K562 (cell line): ENCODE data around the gene TBRG1. TPM values are rescaled to one million over a fixed set of nuclear protein-coding genes. Genes with fewer than 3 reads are reported as not detected.

Experiments
- ATAC-seq: fragments of 200-7000 bp; cut with Tn5 transposase; 3 replicates; pipeline ENCODE4 v1.9.1; 2020; ENCODE audit warnings: moderate library complexity
- BruUV-seq: library from RNA; stranded (reverse); fragments of 400-500 nt; replicated peaks from 2 replicates; lab custom pipeline; 2021; lab: Mats Ljungman, UMichigan
- CTCF ChIA-PET: fragments of 300-600 bp; formaldehyde crosslinking; extraction: SDS; loops from one replicate; lab custom pipeline; 2021; ENCODE audit warnings: low intra/inter-chr PET ratio; lab: Yijun Ruan, JAX
- POLR2A ChIA-PET: fragments of 300-600, 350-650 bp; sonication (Branson Sonifier 250); formaldehyde crosslinking; extraction: SDS; loops from one replicate; lab custom pipeline; 2021; ENCODE audit warnings: antibody characterized with exemption, inconsistent platforms; lab: Yijun Ruan, JAX
- DNase-seq, 4 experiments: peaks; one replicate each; pipeline versions ENCODE4 v3.0.0 to v3.0.0-alpha.2; 2011 to 2018; ENCODE audit warnings: low spot score in 3 of 4, mixed read lengths in 3 of 4; ENCODE audit errors: extremely low read depth in 1 of 4
- FAIRE-seq: peaks from 2 replicates; lab custom pipeline; 2011; peaks lifted over from hg19 to GRCh38; lab: Jason Lieb, UNC
- H2AFZ ChIP-seq: 2 replicates; pipeline ENCODE4 v1.6.0; 2011; ENCODE audit warnings: low read depth, low read length, control low read depth, inconsistent platforms
- H3K27ac ChIP-seq: fragments of 200-600 bp; 3 replicates; pipeline ENCODE4 v1.8.0; 2011; ENCODE audit warnings: low read depth, mild to moderate bottlenecking, control low read depth, inconsistent platforms, low read length, moderate library complexity, mixed read lengths; ENCODE audit errors: extremely low read depth
- H3K27me3 ChIP-seq, 2 experiments: fragments of 300-600 bp in 1 of 2; 2 replicates in 1 of 2; 3 replicates in 1 of 2; pipeline versions ENCODE4 v1.6.0 to v1.8.0; 2011; ENCODE audit warnings: inconsistent platforms in 2 of 2, low read length in 2 of 2, mild to moderate bottlenecking in 1 of 2, mixed read lengths in 1 of 2, moderate library complexity in 1 of 2; ENCODE audit not compliant: control insufficient read depth in 2 of 2, insufficient read depth in 2 of 2
- H3K36me3 ChIP-seq: fragments of 300-600 bp; 3 replicates; pipeline ENCODE4 v1.8.0; 2011; ENCODE audit warnings: mild to moderate bottlenecking, low read length, inconsistent platforms; ENCODE audit not compliant: control insufficient read depth, insufficient read depth
- H3K4me1 ChIP-seq, 2 experiments: fragments of 200-600 bp in 1 of 2; replicated peaks in 1 of 2; 2 replicates in 1 of 2; 3 replicates in 1 of 2; pipeline versions ENCODE4 v1.5.1 to v1.8.0; 2011; ENCODE audit warnings: inconsistent platforms in 2 of 2, low read length in 2 of 2, mild to moderate bottlenecking in 1 of 2, mixed read lengths in 1 of 2, moderate library complexity in 1 of 2; ENCODE audit not compliant: control insufficient read depth in 2 of 2, insufficient read depth in 2 of 2
- H3K4me2 ChIP-seq: 2 replicates; pipeline ENCODE4 v1.6.1; 2011; ENCODE audit warnings: low read length, control low read depth, inconsistent platforms, mixed read lengths; ENCODE audit not compliant: insufficient read depth
- H3K4me3 ChIP-seq: fragments of 200-600 bp; sonication (generic), shearing (Covaris generic); 2 replicates; pipeline ENCODE4 v1.5.1; 2016; ENCODE audit warnings: control low read depth, inconsistent platforms
- H3K79me2 ChIP-seq: fragments of 200-600 bp; 3 replicates; pipeline ENCODE4 v1.8.0; 2011; ENCODE audit warnings: low read length, inconsistent platforms; ENCODE audit not compliant: control insufficient read depth, insufficient read depth
- H3K9ac ChIP-seq, 2 experiments: 2 replicates each; pipeline versions ENCODE4 v1.6.0 to v1.6.1; 2011; ENCODE audit warnings: low read depth in 2 of 2, low read length in 2 of 2, control low read depth in 1 of 2, inconsistent platforms in 1 of 2, mild to moderate bottlenecking in 1 of 2, mixed read lengths in 1 of 2; ENCODE audit not compliant: insufficient read depth in 1 of 2
- H3K9me1 ChIP-seq: one replicate; pipeline ENCODE4 v1.6.0; 2011; ENCODE audit warnings: inconsistent platforms, mild to moderate bottlenecking, low read length, moderate library complexity; ENCODE audit not compliant: control insufficient read depth, insufficient read depth
- H3K9me3 ChIP-seq: replicated peaks from 2 replicates; pipeline ENCODE4 v1.5.1; 2011; ENCODE audit warnings: low read depth, low read length, inconsistent platforms; ENCODE audit not compliant: control insufficient read depth, insufficient read depth
- H4K20me1 ChIP-seq: replicated peaks from 2 replicates; pipeline ENCODE4 v1.6.1; 2011; ENCODE audit warnings: low read length, inconsistent platforms, mixed read lengths; ENCODE audit not compliant: control insufficient read depth, insufficient read depth
- ATF4 ChIP-seq: fragments of 450-650 bp; formaldehyde crosslinking; IDR thresholded peaks from 2 replicates; pipeline ENCODE4 v1.4.0; 2022; ENCODE audit warnings: mild to moderate bottlenecking, moderate library complexity
- CBX1 ChIP-seq: sonication (generic); IDR thresholded peaks from 2 replicates; pipeline ENCODE4 v1.6.1; 2016; ENCODE audit warnings: antibody characterized with exemption, low read depth, mild to moderate bottlenecking
- E2F1 ChIP-seq: sonication (generic); formaldehyde crosslinking; IDR thresholded peaks from 2 replicates; pipeline ENCODE4 v1.8.1; 2023; ENCODE audit warnings: mild to moderate bottlenecking, missing genetic modification reagents, moderate library complexity
- ELF1 ChIP-seq: fragments of 200-800 bp; sonication (Bioruptor generic); IDR thresholded peaks from 2 replicates; pipeline ENCODE4 v1.6.1; 2016; ENCODE audit warnings: missing genetic modification characterization, missing compliant biosample characterization
- FOXJ3 ChIP-seq: sonication (generic); formaldehyde crosslinking; IDR thresholded peaks from 2 replicates; pipeline ENCODE4 v1.4.0; 2020; ENCODE audit warnings: mild to moderate bottlenecking, missing genetic modification reagents
- GTF2A2 ChIP-seq: IDR thresholded peaks from 2 replicates; pipeline ENCODE4 v1.6.1; 2016; ENCODE audit warnings: mild to moderate bottlenecking, missing genetic modification characterization, missing compliant biosample characterization
- HMG20B ChIP-seq: fragments of 250-450 bp; sonication (Bioruptor Pico); IDR thresholded peaks from 2 replicates; pipeline ENCODE4 v1.5.0; 2021; ENCODE audit warnings: mild to moderate bottlenecking
- MTA1 ChIP-seq: fragments of 450-650 bp; IDR thresholded peaks from 2 replicates; pipeline ENCODE4 v1.6.1; 2017; ENCODE audit warnings: borderline replicate concordance
- POU5F1 ChIP-seq: fragments of 150-350 bp; IDR thresholded peaks from 2 replicates; pipeline ENCODE4 v1.6.1; 2014; ENCODE audit warnings: borderline replicate concordance, low read length, low read depth, mild to moderate bottlenecking; ENCODE audit not compliant: partially characterized antibody
- PRDM10 ChIP-seq: fragments of 450-650 bp; IDR thresholded peaks from 2 replicates; pipeline ENCODE4 v1.6.1; 2018; ENCODE audit not compliant: partially characterized antibody
- SRSF9 ChIP-seq: fragments of 200-400 bp; formaldehyde crosslinking; IDR thresholded peaks from 2 replicates; pipeline ENCODE4 v1.6.1; 2017; ENCODE audit warnings: low read depth, low read length, borderline replicate concordance
- ZBTB1 ChIP-seq: sonication (generic); formaldehyde crosslinking; IDR thresholded peaks from 2 replicates; pipeline ENCODE4 v1.8.1; 2023; ENCODE audit warnings: missing genetic modification reagents, low read depth, mild to moderate bottlenecking, borderline replicate concordance
- ZBTB5 ChIP-seq: fragments of 450-650 bp; IDR thresholded peaks from 2 replicates; pipeline ENCODE4 v1.6.1; 2017; ENCODE audit warnings: antibody characterized with exemption
- ZNF217 ChIP-seq: sonication (generic); formaldehyde crosslinking; IDR thresholded peaks from 2 replicates; pipeline ENCODE4 v1.8.0; 2022; ENCODE audit warnings: mild to moderate bottlenecking, missing genetic modification reagents
- ZNF311 ChIP-seq: fragments of 250-450 bp; sonication (Bioruptor Pico); IDR thresholded peaks from 2 replicates; pipeline ENCODE4 v1.4.0; 2020; ENCODE audit warnings: mild to moderate bottlenecking, moderate library complexity
- ZSCAN29 ChIP-seq: fragments of 450-650 bp; IDR thresholded peaks from 2 replicates; pipeline ENCODE4 v1.6.1; 2017
- WGBS: fragments of 100-300 bp; shearing (Covaris generic); methylation state at CpG from one replicate; pipeline ENCODE4 v1.1.6; 2016; ENCODE audit warnings: low coverage, mixed read lengths; ENCODE audit not compliant: insufficient coverage; ENCODE audit errors: missing lambda C conversion rate; 5-methylcytosine and 5-hydroxymethylcytosine counted together
- in situ Hi-C: fragments of 300-500 bp; cut with MboI; formaldehyde crosslinking; loops from 4 replicates; pipeline ENCODE4 v1.15.0; 2018; ENCODE audit warnings: inconsistent platforms, mixed read lengths
- intact Hi-C: fragments of 100-400 bp; cut with micrococcal nuclease; formaldehyde crosslinking; loops from 2 replicates; pipeline ENCODE4 v1.14.2; 2022
- polyA plus RNA-seq, 8 experiments: library from polyadenylated mRNA; depleted of rRNA in 4 of 8; stranded (reverse) in 5 of 8; unstranded in 3 of 8; fragments of >200 nt; fragmentation: Nextera tagmentation in 2 of 8; fragmentation: Illumina TruSeq in 1 of 8; extraction: Ambion mirVana in 2 of 8; extraction: Trizol in 1 of 8; gene quantifications; 2 replicates each; pipeline versions ENCODE4 v1.2.1 to v1.2.3, GENCODE V29; 2011 to 2014; ENCODE audit warnings: inconsistent platforms in 1 of 8, missing spikeins in 1 of 8
- total RNA-seq, 7 experiments: library from RNA; depleted of rRNA in 6 of 7; stranded (reverse); fragments of >200 nt in 6 of 7; fragmentation: Illumina TruSeq in 2 of 7; extraction: Trizol in 2 of 7; gene quantifications; 2 replicates each; pipeline versions ENCODE4 v1.2.1 to v1.2.3, GENCODE V29; 2011 to 2021; ENCODE audit warnings: low replicate concordance in 1 of 7

TBRG1 gene
- total and polyA plus RNA-seq, 9 of the 15 experiments (the other 6 are each of a cell fraction or from before 2014, with no cell fraction given): 8.7 to 30.0 (median 20.2) TPM

- no peaks in the 10 kb centered on the region for H4K20me1 ChIP-seq
- no peaks in the 10 kb centered on the region for H3K27me3 ChIP-seq
- in situ Hi-C loops (no loop called here), intact Hi-C loops (no loop called here)
- H3K9me1 ChIP-seq: no peaks in the 10 kb centered on the region
- peaks cover 5% of the 10 kb centered on the region; the same call in 1 of the 2 replicates for H3K9me3 ChIP-seq
- no peaks in the 10 kb centered on the region for H3K36me3 ChIP-seq
- H3K9ac ChIP-seq: no peak overlapping the region
- BruUV-seq: no TSS peak
- WGBS: 13% methylated on average over 2 of the region's 2 CpGs
- no peaks in the 10 kb centered on the region for H3K4me1 ChIP-seq
- POLR2A ChIA-PET: interaction anchor here (0.8 kb wide), 1 partner anchor 8 kb away, joined by 3 read pairs; the partner anchor contains the start of genes SIAE and SPA17
- H3K79me2 ChIP-seq: no peaks in the 10 kb centered on the region
- H3K4me3 ChIP-seq: no peak overlapping the region
- H2AFZ ChIP-seq: no peak overlapping the region
- FAIRE-seq: no peak
- no peak overlapping the region for H3K4me2 ChIP-seq
- no peak overlapping the region for H3K27ac ChIP-seq
- ATAC-seq: no peak
- no peak for DNase-seq
- CTCF ChIA-PET: no interaction called here
- TF ChIP-seq PRDM10 (no peak), ZNF217 (CRISPR knock-in tag) (no peak), ZBTB1 (CRISPR knock-in tag) (no peak), SRSF9 (no peak), ZBTB5 (no peak), E2F1 (no peak), ATF4 (CRISPR knock-in tag) (no peak), MTA1 (no peak), HMG20B (CRISPR knock-in tag) (no peak), GTF2A2 (no peak), ELF1 (tag) (no peak), FOXJ3 (CRISPR knock-in tag) (no peak), CBX1 (no peak), POU5F1 (no peak), ZSCAN29 (no peak), ZNF311 (no peak)
These were observed 58.8 kb downstream of the TBRG1 start for GRCh38 chr11:124681421-124681820.
